ENCODE measurements around the gene HTR4.

GRCh38 chr5:148539851-148540250 is 114.5 kb downstream of the HTR4 start:
- TF ChIP-seq YY1 (IDR thresholded peaks at IDR 0.05; ENCODE audit: insufficient read depth, insufficient read length) (no peak), SUZ12 (IDR thresholded peaks at IDR 0.05; ENCODE audit: extremely low read depth, insufficient read depth, insufficient read length) (no peak), ZNF274 (IDR thresholded peaks at IDR 0.05; ENCODE audit: low read depth, low read length) (no peak)
